ENCODE measurements around the gene IDH3B.

IDH3B gene

GRCh38 chr20:2643708-2644107 lies 20.3 kb downstream of the IDH3B start:
- Histone ChIP-seq H3K4me1 (ENCODE audit: control insufficient read depth in 1 of 2, insufficient read depth in 1 of 2, low read depth in 1 of 2, low read length in 1 of 2) (no peaks in the 10 kb centered on the region), H3K27ac (no peak overlapping the region), H3K9me3 (no peaks in the 10 kb centered on the region), H3K27me3 (peaks cover 5% of the 10 kb centered on the region), H3K36me3 (no peaks in the 10 kb centered on the region), H3K4me3 (ENCODE audit: low read depth in 1 of 2, low read length in 1 of 2) (no peak overlapping the region)
- TF ChIP-seq CTCF (IDR thresholded peaks at IDR 0.05), result no peak

GRCh38 chr20:2640899-2641298 lies 23.1 kb downstream of the IDH3B start:
- Histone ChIP-seq H3K4me3 (ENCODE audit: low read depth in 1 of 2, low read length in 1 of 2) (no peak overlapping the region), H3K27ac (no peak overlapping the region), H3K36me3 (no peaks in the 10 kb centered on the region), H3K4me1 (ENCODE audit: control insufficient read depth in 1 of 2, insufficient read depth in 1 of 2, low read depth in 1 of 2, low read length in 1 of 2) (no peaks in the 10 kb centered on the region), H3K9me3 (no peaks in the 10 kb centered on the region), H3K27me3 (peaks cover 13% of the 10 kb centered on the region)
- TF ChIP-seq CTCF (IDR thresholded peaks at IDR 0.05), result no peak

GRCh38 chr20:2640260-2640659 lies 23.8 kb downstream of the IDH3B start:
- no peaks in the 10 kb centered on the region for H3K4me1 ChIP-seq (ENCODE audit: control insufficient read depth in 1 of 2, insufficient read depth in 1 of 2, low read depth in 1 of 2, low read length in 1 of 2)
- H3K9me3 ChIP-seq, result no peaks in the 10 kb centered on the region
- peaks cover 20% of the 10 kb centered on the region for H3K27me3 ChIP-seq
- no peak overlapping the region for H3K4me3 ChIP-seq (ENCODE audit: low read depth in 1 of 2, low read length in 1 of 2)
- TF ChIP-seq CTCF (IDR thresholded peaks at IDR 0.05), result no peak
- H3K27ac ChIP-seq, result no peak overlapping the region
- no peaks in the 10 kb centered on the region for H3K36me3 ChIP-seq

- Histone ChIP-seq H3K36me3 (no peaks in the 10 kb centered on the region), H3K27ac (no peak overlapping the region), H3K4me1 (ENCODE audit: control insufficient read depth in 1 of 2, insufficient read depth in 1 of 2, low read depth in 1 of 2, low read length in 1 of 2) (no peaks in the 10 kb centered on the region), H3K27me3 (peaks cover 43% of the 10 kb centered on the region), H3K9me3 (no peaks in the 10 kb centered on the region), H3K4me3 (ENCODE audit: low read depth in 1 of 2, low read length in 1 of 2) (no peak overlapping the region)
- no peak for TF ChIP-seq CTCF (IDR thresholded peaks at IDR 0.05)
Measured at GRCh38 chr20:2637246-2637645, 26.8 kb downstream of the IDH3B start.

GRCh38 chr20:2633381-2633780 lies 30.6 kb downstream of the IDH3B start:
- H3K36me3 ChIP-seq, result no peaks in the 10 kb centered on the region
- no peak overlapping the region for H3K27ac ChIP-seq
- no peak for TF ChIP-seq CTCF (IDR thresholded peaks at IDR 0.05)
- H3K27me3 ChIP-seq, result peaks cover 68% of the 10 kb centered on the region
- no peaks in the 10 kb centered on the region for H3K9me3 ChIP-seq
- no peak overlapping the region for H3K4me3 ChIP-seq (ENCODE audit: low read depth in 1 of 2, low read length in 1 of 2)
- H3K4me1 ChIP-seq (ENCODE audit: control insufficient read depth in 1 of 2, insufficient read depth in 1 of 2, low read depth in 1 of 2, low read length in 1 of 2), result no peaks in the 10 kb centered on the region

GRCh38 chr20:2631228-2631627 lies 32.8 kb downstream of the IDH3B start:
- peaks cover 63% of the 10 kb centered on the region for H3K27me3 ChIP-seq
- no peaks in the 10 kb centered on the region for H3K4me1 ChIP-seq (ENCODE audit: control insufficient read depth in 1 of 2, insufficient read depth in 1 of 2, low read depth in 1 of 2, low read length in 1 of 2)
- no peaks in the 10 kb centered on the region for H3K9me3 ChIP-seq
- no peak overlapping the region for H3K27ac ChIP-seq
- TF ChIP-seq CTCF (IDR thresholded peaks at IDR 0.05), result no peak
- H3K36me3 ChIP-seq, result no peaks in the 10 kb centered on the region
- H3K4me3 ChIP-seq (ENCODE audit: low read depth in 1 of 2, low read length in 1 of 2), result no peak overlapping the region

Measured in neutrophil (primary cell).